Measurements from ENCODE around the gene CHAT.

CHAT gene

GRCh38 chr10:49625411-49625810 is 11.6 kb downstream of the CHAT start:
- H3K4me3 ChIP-seq (ENCODE audit: control insufficient read depth, low read depth, low read length), result no peak overlapping the region
- no peak for TF ChIP-seq CTCF (IDR thresholded peaks at IDR 0.05; ENCODE audit: control insufficient read depth, insufficient read depth, low read depth, low read length, missing control alignments)

GRCh38 chr10:49627038-49627437 is 13.2 kb downstream of the CHAT start:
- no peak overlapping the region for H3K4me3 ChIP-seq (ENCODE audit: control insufficient read depth, low read depth, low read length)
- no peak for TF ChIP-seq CTCF (IDR thresholded peaks at IDR 0.05; ENCODE audit: control insufficient read depth, insufficient read depth, low read depth, low read length, missing control alignments)
- DNase-seq (ENCODE audit: low read depth), result no peak

More at GRCh38 chr10:49625411-49625810, 11.6 kb downstream of the CHAT start:
- no peak for DNase-seq (ENCODE audit: low read depth)

GRCh38 chr10:49627644-49628247 is 13.9 kb downstream of the CHAT start:
- TF ChIP-seq CTCF (IDR thresholded peaks at IDR 0.05; ENCODE audit: control insufficient read depth, insufficient read depth, low read depth, low read length, missing control alignments), result no peak
- DNase-seq (ENCODE audit: low read depth), result no peak
- H3K4me3 ChIP-seq (ENCODE audit: control insufficient read depth, low read depth, low read length), result no peak overlapping the region

DNA sequence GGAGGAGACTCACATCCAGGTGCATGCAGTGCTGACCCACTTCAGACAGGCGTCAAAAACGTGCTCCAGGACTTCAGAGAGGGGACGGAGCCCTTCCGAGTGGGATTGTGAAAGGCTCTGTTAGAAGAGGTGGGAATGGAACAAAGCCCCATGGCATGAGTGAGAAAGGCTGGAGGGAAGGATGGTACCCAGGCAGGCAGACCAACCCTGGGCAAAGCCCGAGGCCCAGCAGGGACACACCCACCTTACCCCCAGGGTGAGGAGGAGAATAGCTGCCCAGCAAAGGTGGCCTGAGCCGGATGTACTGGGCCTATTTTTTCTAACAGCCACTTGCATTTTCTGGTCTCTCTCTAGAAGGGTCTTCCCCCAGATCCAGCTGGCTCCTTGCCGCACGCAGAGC is 14.8 kb downstream of the CHAT start:
- no peak overlapping the region for H3K4me3 ChIP-seq (ENCODE audit: control insufficient read depth, low read depth, low read length)
- TF ChIP-seq CTCF (IDR thresholded peaks at IDR 0.05; ENCODE audit: control insufficient read depth, insufficient read depth, low read depth, low read length, missing control alignments), result no peak
- DNase-seq (ENCODE audit: low read depth), result no peak

DNA sequence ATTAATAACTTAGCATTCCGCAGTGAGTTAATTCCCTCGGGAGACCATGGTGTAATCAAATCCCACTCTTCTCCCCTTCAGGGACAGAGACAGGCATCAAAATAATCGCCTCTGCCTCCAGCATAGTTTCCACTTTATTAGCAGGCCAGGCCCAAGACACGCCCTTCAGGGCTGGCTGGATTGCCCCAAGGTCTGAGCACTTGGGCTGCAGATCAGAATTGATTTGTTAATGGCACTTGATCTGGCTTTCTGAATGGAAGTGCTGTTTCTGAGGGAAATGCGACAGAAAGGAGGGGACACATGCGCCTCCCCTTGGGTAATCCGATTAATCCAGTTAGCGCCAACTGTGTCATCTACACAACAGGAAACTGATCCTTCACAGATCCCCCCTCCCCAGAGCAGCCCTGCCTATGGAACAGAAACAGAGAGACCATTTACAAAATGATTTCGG is 15.6 kb downstream of the CHAT start:
- DNase-seq (ENCODE audit: low read depth), result no peak
- H3K4me3 ChIP-seq (ENCODE audit: control insufficient read depth, low read depth, low read length), result no peak overlapping the region
- no peak for TF ChIP-seq CTCF (IDR thresholded peaks at IDR 0.05; ENCODE audit: control insufficient read depth, insufficient read depth, low read depth, low read length, missing control alignments)

DNA sequence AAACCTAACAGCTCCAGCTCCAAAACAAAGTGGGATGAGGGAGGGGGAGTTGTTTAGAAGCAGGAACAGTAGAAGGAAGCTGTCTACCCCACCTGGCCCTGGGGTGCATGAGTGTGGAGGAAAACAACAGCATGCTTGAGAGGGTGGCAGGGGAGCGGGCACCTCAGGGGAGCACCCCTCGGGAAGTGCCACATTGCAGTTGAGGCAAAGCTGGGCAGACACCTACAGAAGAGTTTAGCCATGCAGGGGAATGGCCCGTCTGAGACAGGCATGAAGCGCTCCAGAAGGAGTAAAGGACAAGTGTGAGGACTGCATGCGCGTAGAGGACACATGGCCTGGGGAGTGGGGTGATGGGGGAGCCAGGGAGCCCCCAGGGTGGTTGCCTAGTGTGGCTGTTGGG is 18.1 kb downstream of the CHAT start:
- DNase-seq (ENCODE audit: low read depth), result no peak
- H3K4me3 ChIP-seq (ENCODE audit: control insufficient read depth, low read depth, low read length), result no peak overlapping the region
- TF ChIP-seq CTCF (IDR thresholded peaks at IDR 0.05; ENCODE audit: control insufficient read depth, insufficient read depth, low read depth, low read length, missing control alignments), result no peak
